Loucy (cell line): Measurements from ENCODE around the gene BCAS4.

Experiments used
- EZH2phosphoT487 ChIP-seq: fragments of 200-600 bp; IDR thresholded peaks from 2 replicates; pipeline ENCODE4 v1.6.1; 2018; ENCODE audit warnings: antibody characterized with exemption, mild to moderate bottlenecking, moderate library complexity, borderline replicate concordance
- TF ChIP-seq, protein P1 (sequence below): fragments of 200-600 bp; sonication (generic); conservative IDR thresholded peaks from 2 replicates; pipeline ENCODE4 v1.5.1; 2014; ENCODE audit warnings: mild to moderate bottlenecking, antibody characterized with exemption, low read length

DNA sequence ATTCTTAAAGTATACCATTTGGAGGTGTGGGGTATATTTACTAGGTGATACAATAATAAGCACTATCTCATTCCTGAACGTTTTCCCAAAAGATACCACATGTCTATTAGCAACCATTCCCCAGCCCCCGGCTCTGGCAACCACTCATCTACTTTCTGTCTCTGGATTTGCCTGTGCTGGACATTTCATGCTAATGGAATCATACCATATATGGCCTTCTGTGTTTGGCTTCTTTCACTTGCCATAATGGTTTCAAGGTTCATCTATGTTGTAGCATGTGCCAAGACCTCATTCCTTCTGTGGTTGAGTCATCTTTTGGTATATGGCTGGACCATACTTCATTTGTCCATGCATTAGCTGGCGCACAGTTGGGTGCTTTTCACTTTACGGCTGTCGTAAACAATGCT, 39.7 kb downstream of the BCAS4 start:
- TF ChIP-seq, protein P1, sequence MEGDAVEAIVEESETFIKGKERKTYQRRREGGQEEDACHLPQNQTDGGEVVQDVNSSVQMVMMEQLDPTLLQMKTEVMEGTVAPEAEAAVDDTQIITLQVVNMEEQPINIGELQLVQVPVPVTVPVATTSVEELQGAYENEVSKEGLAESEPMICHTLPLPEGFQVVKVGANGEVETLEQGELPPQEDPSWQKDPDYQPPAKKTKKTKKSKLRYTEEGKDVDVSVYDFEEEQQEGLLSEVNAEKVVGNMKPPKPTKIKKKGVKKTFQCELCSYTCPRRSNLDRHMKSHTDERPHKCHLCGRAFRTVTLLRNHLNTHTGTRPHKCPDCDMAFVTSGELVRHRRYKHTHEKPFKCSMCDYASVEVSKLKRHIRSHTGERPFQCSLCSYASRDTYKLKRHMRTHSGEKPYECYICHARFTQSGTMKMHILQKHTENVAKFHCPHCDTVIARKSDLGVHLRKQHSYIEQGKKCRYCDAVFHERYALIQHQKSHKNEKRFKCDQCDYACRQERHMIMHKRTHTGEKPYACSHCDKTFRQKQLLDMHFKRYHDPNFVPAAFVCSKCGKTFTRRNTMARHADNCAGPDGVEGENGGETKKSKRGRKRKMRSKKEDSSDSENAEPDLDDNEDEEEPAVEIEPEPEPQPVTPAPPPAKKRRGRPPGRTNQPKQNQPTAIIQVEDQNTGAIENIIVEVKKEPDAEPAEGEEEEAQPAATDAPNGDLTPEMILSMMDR = no peak
- no peak for TF ChIP-seq EZH2phosphoT487
